ENCODE results near the gene ZMAT5. TPM values are rescaled to one million over a fixed set of nuclear protein-coding genes. Genes with fewer than 3 reads are reported as not detected.
A peak's percentile ranks its signal among the peaks of the same experiment; 100 is the strongest.

Gene ZMAT5
- total and polyA plus RNA-seq, 2 of the 13 experiments (the other 11 are each of a cell fraction or from before 2014, with no cell fraction given), result 20.7 to 27.8 TPM

DNA sequence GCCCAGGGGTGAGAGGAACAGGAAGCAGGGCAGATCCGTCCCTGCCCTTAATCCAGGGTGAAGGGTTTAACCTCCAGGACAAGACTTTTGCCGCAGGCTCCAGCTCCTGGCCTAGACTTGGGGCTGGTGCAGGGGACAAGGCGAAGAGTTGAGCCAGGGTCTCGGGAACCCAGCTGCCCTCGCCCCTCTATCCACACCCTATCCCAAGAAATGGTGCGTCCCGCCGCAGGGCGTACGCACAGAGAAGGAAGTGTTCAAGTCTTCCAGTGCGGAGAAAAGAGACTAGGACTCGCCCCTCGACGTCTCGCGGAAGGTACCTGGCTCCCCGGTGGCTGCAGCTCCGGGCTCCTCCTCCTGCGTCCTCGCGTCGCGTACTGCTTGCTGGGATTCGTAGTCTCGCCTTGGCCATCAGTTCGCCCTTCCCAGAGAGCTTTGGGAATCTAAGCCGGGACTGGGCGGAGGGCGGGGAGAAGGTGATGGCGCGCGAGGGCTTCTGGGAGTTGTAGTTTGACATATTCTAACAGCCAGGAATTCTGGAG lies at the start of gene ZMAT5 (continued):
- TF ChIP-seq, protein P1, sequence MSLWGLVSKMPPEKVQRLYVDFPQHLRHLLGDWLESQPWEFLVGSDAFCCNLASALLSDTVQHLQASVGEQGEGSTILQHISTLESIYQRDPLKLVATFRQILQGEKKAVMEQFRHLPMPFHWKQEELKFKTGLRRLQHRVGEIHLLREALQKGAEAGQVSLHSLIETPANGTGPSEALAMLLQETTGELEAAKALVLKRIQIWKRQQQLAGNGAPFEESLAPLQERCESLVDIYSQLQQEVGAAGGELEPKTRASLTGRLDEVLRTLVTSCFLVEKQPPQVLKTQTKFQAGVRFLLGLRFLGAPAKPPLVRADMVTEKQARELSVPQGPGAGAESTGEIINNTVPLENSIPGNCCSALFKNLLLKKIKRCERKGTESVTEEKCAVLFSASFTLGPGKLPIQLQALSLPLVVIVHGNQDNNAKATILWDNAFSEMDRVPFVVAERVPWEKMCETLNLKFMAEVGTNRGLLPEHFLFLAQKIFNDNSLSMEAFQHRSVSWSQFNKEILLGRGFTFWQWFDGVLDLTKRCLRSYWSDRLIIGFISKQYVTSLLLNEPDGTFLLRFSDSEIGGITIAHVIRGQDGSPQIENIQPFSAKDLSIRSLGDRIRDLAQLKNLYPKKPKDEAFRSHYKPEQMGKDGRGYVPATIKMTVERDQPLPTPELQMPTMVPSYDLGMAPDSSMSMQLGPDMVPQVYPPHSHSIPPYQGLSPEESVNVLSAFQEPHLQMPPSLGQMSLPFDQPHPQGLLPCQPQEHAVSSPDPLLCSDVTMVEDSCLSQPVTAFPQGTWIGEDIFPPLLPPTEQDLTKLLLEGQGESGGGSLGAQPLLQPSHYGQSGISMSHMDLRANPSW (CRISPR knock-in tag; IDR thresholded peaks at IDR 0.05; ENCODE audit: borderline replicate concordance), result no peak
- TF ChIP-seq ZC3H4 (CRISPR knock-in tag; IDR thresholded peaks at IDR 0.05; ENCODE audit: borderline replicate concordance) (no peak; the same call in 1 of the 2 replicates), ASH2L (IDR thresholded peaks at IDR 0.05; ENCODE audit: insufficient read length, low read depth, low read length) (peak; percentile 37), ZNF724P (CRISPR knock-in tag; IDR thresholded peaks at IDR 0.05; ENCODE audit: borderline replicate concordance) (no peak), SRY (CRISPR knock-in tag; IDR thresholded peaks at IDR 0.05) (no peak; the same call in 1 of the 2 replicates), CBX2 (IDR thresholded peaks at IDR 0.05; ENCODE audit: low read depth, low read length) (no peak), CBX2 (CRISPR knock-in tag; IDR thresholded peaks at IDR 0.05; ENCODE audit: low read depth) (no peak), RELA (CRISPR knock-in tag; IDR thresholded peaks at IDR 0.05) (no peak; the same call in 1 of the 2 replicates), HNF4A (CRISPR knock-in tag; IDR thresholded peaks at IDR 0.05) (peak; percentile 6), ZNF326 (CRISPR knock-in tag; IDR thresholded peaks at IDR 0.05; ENCODE audit: borderline replicate concordance) (no peak), ZNF335 (CRISPR knock-in tag; IDR thresholded peaks at IDR 0.05) (peak; percentile 50; the same call in 1 of the 2 replicates), ZNF768 (CRISPR knock-in tag; IDR thresholded peaks at IDR 0.05) (peak; percentile 68; the same call in 1 of the 2 replicates)
- TF ChIP-seq, protein P2, sequence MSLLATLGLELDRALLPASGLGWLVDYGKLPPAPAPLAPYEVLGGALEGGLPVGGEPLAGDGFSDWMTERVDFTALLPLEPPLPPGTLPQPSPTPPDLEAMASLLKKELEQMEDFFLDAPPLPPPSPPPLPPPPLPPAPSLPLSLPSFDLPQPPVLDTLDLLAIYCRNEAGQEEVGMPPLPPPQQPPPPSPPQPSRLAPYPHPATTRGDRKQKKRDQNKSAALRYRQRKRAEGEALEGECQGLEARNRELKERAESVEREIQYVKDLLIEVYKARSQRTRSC (CRISPR knock-in tag; IDR thresholded peaks at IDR 0.05; ENCODE audit: low read depth), result no peak
- TF ChIP-seq, protein P3, sequence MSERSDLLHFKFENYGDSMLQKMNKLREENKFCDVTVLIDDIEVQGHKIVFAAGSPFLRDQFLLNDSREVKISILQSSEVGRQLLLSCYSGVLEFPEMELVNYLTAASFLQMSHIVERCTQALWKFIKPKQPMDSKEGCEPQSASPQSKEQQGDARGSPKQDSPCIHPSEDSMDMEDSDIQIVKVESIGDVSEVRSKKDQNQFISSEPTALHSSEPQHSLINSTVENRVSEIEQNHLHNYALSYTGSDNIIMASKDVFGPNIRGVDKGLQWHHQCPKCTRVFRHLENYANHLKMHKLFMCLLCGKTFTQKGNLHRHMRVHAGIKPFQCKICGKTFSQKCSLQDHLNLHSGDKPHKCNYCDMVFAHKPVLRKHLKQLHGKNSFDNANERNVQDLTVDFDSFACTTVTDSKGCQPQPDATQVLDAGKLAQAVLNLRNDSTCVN (CRISPR knock-in tag; IDR thresholded peaks at IDR 0.05; ENCODE audit: borderline replicate concordance), result 0 out of 2 replicates have a peak, but pooled peaks have one; percentile 35
- TF ChIP-seq, protein P4, sequence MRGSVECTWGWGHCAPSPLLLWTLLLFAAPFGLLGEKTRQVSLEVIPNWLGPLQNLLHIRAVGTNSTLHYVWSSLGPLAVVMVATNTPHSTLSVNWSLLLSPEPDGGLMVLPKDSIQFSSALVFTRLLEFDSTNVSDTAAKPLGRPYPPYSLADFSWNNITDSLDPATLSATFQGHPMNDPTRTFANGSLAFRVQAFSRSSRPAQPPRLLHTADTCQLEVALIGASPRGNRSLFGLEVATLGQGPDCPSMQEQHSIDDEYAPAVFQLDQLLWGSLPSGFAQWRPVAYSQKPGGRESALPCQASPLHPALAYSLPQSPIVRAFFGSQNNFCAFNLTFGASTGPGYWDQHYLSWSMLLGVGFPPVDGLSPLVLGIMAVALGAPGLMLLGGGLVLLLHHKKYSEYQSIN (CRISPR knock-in tag; IDR thresholded peaks at IDR 0.05; ENCODE audit: borderline replicate concordance), result no peak
- TF ChIP-seq, protein P5, sequence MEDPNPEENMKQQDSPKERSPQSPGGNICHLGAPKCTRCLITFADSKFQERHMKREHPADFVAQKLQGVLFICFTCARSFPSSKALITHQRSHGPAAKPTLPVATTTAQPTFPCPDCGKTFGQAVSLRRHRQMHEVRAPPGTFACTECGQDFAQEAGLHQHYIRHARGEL (CRISPR knock-in tag; IDR thresholded peaks at IDR 0.05), result peak; percentile 83; the same call in 1 of the 2 replicates
- TF ChIP-seq, protein P6, sequence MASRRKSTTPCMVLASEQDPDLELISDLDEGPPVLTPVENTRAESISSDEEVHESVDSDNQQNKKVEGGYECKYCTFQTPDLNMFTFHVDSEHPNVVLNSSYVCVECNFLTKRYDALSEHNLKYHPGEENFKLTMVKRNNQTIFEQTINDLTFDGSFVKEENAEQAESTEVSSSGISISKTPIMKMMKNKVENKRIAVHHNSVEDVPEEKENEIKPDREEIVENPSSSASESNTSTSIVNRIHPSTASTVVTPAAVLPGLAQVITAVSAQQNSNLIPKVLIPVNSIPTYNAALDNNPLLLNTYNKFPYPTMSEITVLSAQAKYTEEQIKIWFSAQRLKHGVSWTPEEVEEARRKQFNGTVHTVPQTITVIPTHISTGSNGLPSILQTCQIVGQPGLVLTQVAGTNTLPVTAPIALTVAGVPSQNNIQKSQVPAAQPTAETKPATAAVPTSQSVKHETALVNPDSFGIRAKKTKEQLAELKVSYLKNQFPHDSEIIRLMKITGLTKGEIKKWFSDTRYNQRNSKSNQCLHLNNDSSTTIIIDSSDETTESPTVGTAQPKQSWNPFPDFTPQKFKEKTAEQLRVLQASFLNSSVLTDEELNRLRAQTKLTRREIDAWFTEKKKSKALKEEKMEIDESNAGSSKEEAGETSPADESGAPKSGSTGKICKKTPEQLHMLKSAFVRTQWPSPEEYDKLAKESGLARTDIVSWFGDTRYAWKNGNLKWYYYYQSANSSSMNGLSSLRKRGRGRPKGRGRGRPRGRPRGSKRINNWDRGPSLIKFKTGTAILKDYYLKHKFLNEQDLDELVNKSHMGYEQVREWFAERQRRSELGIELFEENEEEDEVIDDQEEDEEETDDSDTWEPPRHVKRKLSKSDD (CRISPR knock-in tag; IDR thresholded peaks at IDR 0.05; ENCODE audit: low read depth), result no peak
